ENCODE data around the gene DCC.

Gene DCC

GRCh38 chr18:52979892-52980291 lies 639.9 kb downstream of the DCC start:
- no peaks in the 10 kb centered on the region for H3K27me3 ChIP-seq (replicated peaks; ENCODE audit: control insufficient read depth, insufficient read depth, low read length)
- H3K36me3 ChIP-seq (ENCODE audit: control insufficient read depth, insufficient read depth, low read length): no peaks in the 10 kb centered on the region
- no peak overlapping the region for H3K4me3 ChIP-seq (replicated peaks; ENCODE audit: low read depth, low read length)
- TF ChIP-seq CTCF (IDR thresholded peaks at IDR 0.05; ENCODE audit: insufficient read depth, low read length, poor library complexity, severe bottlenecking): no peak
- DNase-seq (ENCODE audit: extremely low read depth, insufficient read length): no peak

- TF ChIP-seq CTCF (IDR thresholded peaks at IDR 0.05; ENCODE audit: insufficient read depth, low read length, poor library complexity, severe bottlenecking): no peak
- Histone ChIP-seq H3K4me3 (replicated peaks; ENCODE audit: low read depth, low read length) (no peak overlapping the region), H3K27me3 (replicated peaks; ENCODE audit: control insufficient read depth, insufficient read depth, low read length) (no peaks in the 10 kb centered on the region), H3K36me3 (ENCODE audit: control insufficient read depth, insufficient read depth, low read length) (no peaks in the 10 kb centered on the region)
- DNase-seq (ENCODE audit: extremely low read depth, insufficient read length): no peak
These were observed 651.2 kb downstream of the DCC start for GRCh38 chr18:52991246-52991645.

GRCh38 chr18:52992041-52992440 lies 652.0 kb downstream of the DCC start:
- Histone ChIP-seq H3K27me3 (replicated peaks; ENCODE audit: control insufficient read depth, insufficient read depth, low read length) (no peaks in the 10 kb centered on the region), H3K36me3 (ENCODE audit: control insufficient read depth, insufficient read depth, low read length) (no peaks in the 10 kb centered on the region), H3K4me3 (replicated peaks; ENCODE audit: low read depth, low read length) (no peak overlapping the region)
- TF ChIP-seq CTCF (IDR thresholded peaks at IDR 0.05; ENCODE audit: insufficient read depth, low read length, poor library complexity, severe bottlenecking): no peak
- no peak for DNase-seq (ENCODE audit: extremely low read depth, insufficient read length)

GRCh38 chr18:52995875-52996274 lies 655.9 kb downstream of the DCC start:
- Histone ChIP-seq H3K4me3 (replicated peaks; ENCODE audit: low read depth, low read length) (no peak overlapping the region), H3K27me3 (replicated peaks; ENCODE audit: control insufficient read depth, insufficient read depth, low read length) (no peaks in the 10 kb centered on the region), H3K36me3 (ENCODE audit: control insufficient read depth, insufficient read depth, low read length) (no peaks in the 10 kb centered on the region)
- TF ChIP-seq CTCF (IDR thresholded peaks at IDR 0.05; ENCODE audit: insufficient read depth, low read length, poor library complexity, severe bottlenecking): no peak
- DNase-seq (ENCODE audit: extremely low read depth, insufficient read length): no peak

- DNase-seq (ENCODE audit: extremely low read depth, insufficient read length): no peak
- no peaks in the 10 kb centered on the region for H3K36me3 ChIP-seq (ENCODE audit: control insufficient read depth, insufficient read depth, low read length)
- no peaks in the 10 kb centered on the region for H3K27me3 ChIP-seq (replicated peaks; ENCODE audit: control insufficient read depth, insufficient read depth, low read length)
- no peak for TF ChIP-seq CTCF (IDR thresholded peaks at IDR 0.05; ENCODE audit: insufficient read depth, low read length, poor library complexity, severe bottlenecking)
- H3K4me3 ChIP-seq (replicated peaks; ENCODE audit: low read depth, low read length): no peak overlapping the region
These were observed 659.6 kb downstream of the DCC start for GRCh38 chr18:52999633-53000032.

GRCh38 chr18:53004798-53005197 lies 664.8 kb downstream of the DCC start:
- no peak for DNase-seq (ENCODE audit: extremely low read depth, insufficient read length)
- no peak for TF ChIP-seq CTCF (IDR thresholded peaks at IDR 0.05; ENCODE audit: insufficient read depth, low read length, poor library complexity, severe bottlenecking)
- H3K4me3 ChIP-seq (replicated peaks; ENCODE audit: low read depth, low read length): no peak overlapping the region
- H3K27me3 ChIP-seq (replicated peaks; ENCODE audit: control insufficient read depth, insufficient read depth, low read length): no peaks in the 10 kb centered on the region
- no peaks in the 10 kb centered on the region for H3K36me3 ChIP-seq (ENCODE audit: control insufficient read depth, insufficient read depth, low read length)

All from GM06990 (cell line).